Mesenchymal stem cell (in vitro differentiated cells and primary cell): Measurements from ENCODE around the gene ALKAL2.

ENCODE experiments used
- DNase-seq: peaks from one replicate; pipeline ENCODE4 v3.0.0-alpha.2; 2013
- H2AFZ ChIP-seq: one replicate; pipeline ENCODE4 v1.6.1; 2013; ENCODE audit warnings: low read depth, mild to moderate bottlenecking, control low read depth, inconsistent platforms, low read length, moderate library complexity
- H2AK5ac ChIP-seq: 2 replicates; pipeline ENCODE4 v1.6.1; 2013; ENCODE audit warnings: low read length, moderate library complexity, mild to moderate bottlenecking, inconsistent platforms; ENCODE audit not compliant: severe bottlenecking
- H2BK120ac ChIP-seq: one replicate; pipeline ENCODE4 v1.6.1; 2013; ENCODE audit warnings: low read depth, mild to moderate bottlenecking, inconsistent platforms, low read length, moderate library complexity
- H2BK12ac ChIP-seq, 2 experiments: one replicate each; pipeline ENCODE4 v1.6.1; 2013; ENCODE audit warnings: inconsistent platforms in 2 of 2, low read length in 2 of 2, mild to moderate bottlenecking in 2 of 2, moderate library complexity in 2 of 2, control low read depth in 1 of 2
- H2BK15ac ChIP-seq: one replicate; pipeline ENCODE4 v1.6.1; 2013; ENCODE audit warnings: mild to moderate bottlenecking, low read depth, inconsistent platforms; ENCODE audit not compliant: poor library complexity, severe bottlenecking
- H2BK5ac ChIP-seq: 2 replicates; pipeline ENCODE4 v1.6.1; 2013; ENCODE audit warnings: low read depth, mild to moderate bottlenecking, low read length, control low read depth, inconsistent platforms; ENCODE audit not compliant: poor library complexity, severe bottlenecking
- H3K14ac ChIP-seq, 2 experiments: one replicate each; pipeline ENCODE4 v1.6.1; 2013; ENCODE audit warnings: inconsistent platforms in 2 of 2, low read length in 2 of 2, control low read depth in 1 of 2, mild to moderate bottlenecking in 1 of 2, moderate library complexity in 1 of 2
- H3K18ac ChIP-seq, 2 experiments: one replicate each; pipeline ENCODE4 v1.6.1; 2013; ENCODE audit warnings: inconsistent platforms in 2 of 2, low read length in 2 of 2, control low read depth in 1 of 2, low read depth in 1 of 2, mild to moderate bottlenecking in 1 of 2
- H3K23ac ChIP-seq, 2 experiments: one replicate each; pipeline ENCODE4 v1.6.1; 2013; ENCODE audit warnings: inconsistent platforms in 2 of 2, low read length in 2 of 2, mild to moderate bottlenecking in 2 of 2, moderate library complexity in 2 of 2, control low read depth in 1 of 2
- H3K27ac ChIP-seq: 2 replicates; pipeline ENCODE4 v1.5.1; 2013; ENCODE audit warnings: mild to moderate bottlenecking, moderate library complexity, low read length, control low read depth, inconsistent platforms; ENCODE audit not compliant: poor library complexity, severe bottlenecking
- H3K27me3 ChIP-seq, 2 experiments: 2 replicates each; pipeline versions ENCODE4 v1.6.1 to v1.7.0; 2013; ENCODE audit warnings: low read length in 2 of 2, mild to moderate bottlenecking in 2 of 2, moderate library complexity in 2 of 2, control low read depth in 1 of 2, inconsistent platforms in 1 of 2; ENCODE audit not compliant: control insufficient read depth in 1 of 2, insufficient read depth in 1 of 2
- H3K36me3 ChIP-seq, 2 experiments: 2 replicates each; pipeline versions ENCODE4 v1.6.1 to v1.7.0; 2013; ENCODE audit warnings: low read length in 2 of 2, control low read depth in 1 of 2, inconsistent platforms in 1 of 2, low read depth in 1 of 2, mild to moderate bottlenecking in 1 of 2; ENCODE audit not compliant: insufficient read depth in 2 of 2, control insufficient read depth in 1 of 2
- H3K4ac ChIP-seq, 2 experiments: one replicate each; pipeline ENCODE4 v1.6.1; 2013; ENCODE audit warnings: inconsistent platforms in 2 of 2, low read length in 2 of 2, mild to moderate bottlenecking in 2 of 2, moderate library complexity in 2 of 2, control low read depth in 1 of 2, low read depth in 1 of 2
- H3K4me1 ChIP-seq: 2 replicates; pipeline ENCODE4 v1.6.1; 2013; ENCODE audit warnings: low read depth, low read length, control low read depth; ENCODE audit not compliant: control insufficient read depth, insufficient read depth
- H3K4me2 ChIP-seq: 2 replicates; pipeline ENCODE4 v1.6.1; 2013; ENCODE audit warnings: low read length, mild to moderate bottlenecking, inconsistent platforms; ENCODE audit not compliant: poor library complexity, severe bottlenecking
- H3K4me3 ChIP-seq, 2 experiments: 2 replicates each; pipeline versions ENCODE4 v1.5.1 to v1.7.0; 2013; ENCODE audit warnings: low read length in 2 of 2, mild to moderate bottlenecking in 2 of 2, control low read depth in 1 of 2, low read depth in 1 of 2; ENCODE audit not compliant: insufficient read depth in 1 of 2
- H3K79me1 ChIP-seq: replicated peaks from 2 replicates; pipeline ENCODE4 v1.6.1; 2013; ENCODE audit warnings: mild to moderate bottlenecking, control low read depth, low read length, inconsistent platforms; ENCODE audit not compliant: poor library complexity, severe bottlenecking
- H3K9ac ChIP-seq: 2 replicates; pipeline ENCODE4 v1.7.0; 2013; ENCODE audit warnings: mild to moderate bottlenecking, low read length, moderate library complexity
- H3K9me3 ChIP-seq: 2 replicates; pipeline ENCODE4 v1.7.0; 2013; ENCODE audit warnings: mild to moderate bottlenecking, low read length; ENCODE audit not compliant: control insufficient read depth
- H4K8ac ChIP-seq: one replicate; pipeline ENCODE4 v1.6.1; 2013; ENCODE audit warnings: inconsistent platforms, mild to moderate bottlenecking, low read length, moderate library complexity
- H4K91ac ChIP-seq: one replicate; pipeline ENCODE4 v1.6.1; 2013; ENCODE audit warnings: mild to moderate bottlenecking, low read length, inconsistent platforms
- WGBS: methylation state at CpG from one replicate; pipeline ENCODE4 v1.1.7; 2013; ENCODE audit warnings: mixed read lengths; 5-methylcytosine and 5-hydroxymethylcytosine counted together

ALKAL2 gene

DNA sequence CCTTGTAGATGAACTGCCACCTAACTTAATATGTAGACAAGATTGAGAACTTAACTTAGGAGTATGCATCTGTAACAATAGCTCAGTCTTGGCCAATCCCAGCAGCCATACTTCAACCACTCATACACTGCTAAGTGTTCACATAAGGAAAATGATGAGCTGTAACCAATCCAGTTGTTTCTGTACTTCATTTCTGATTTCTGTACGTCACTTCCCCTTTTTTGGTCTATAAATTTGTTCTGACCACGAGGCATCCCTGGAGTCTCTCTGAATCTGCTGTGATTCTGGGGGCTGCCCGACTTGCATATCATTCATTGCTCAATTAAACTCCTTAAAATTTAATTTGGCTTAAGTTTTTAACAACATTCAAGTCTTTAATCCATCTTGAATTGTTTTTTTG is 30.5 kb downstream of the ALKAL2 start:
- H3K4ac ChIP-seq, result no peak overlapping the region

DNA sequence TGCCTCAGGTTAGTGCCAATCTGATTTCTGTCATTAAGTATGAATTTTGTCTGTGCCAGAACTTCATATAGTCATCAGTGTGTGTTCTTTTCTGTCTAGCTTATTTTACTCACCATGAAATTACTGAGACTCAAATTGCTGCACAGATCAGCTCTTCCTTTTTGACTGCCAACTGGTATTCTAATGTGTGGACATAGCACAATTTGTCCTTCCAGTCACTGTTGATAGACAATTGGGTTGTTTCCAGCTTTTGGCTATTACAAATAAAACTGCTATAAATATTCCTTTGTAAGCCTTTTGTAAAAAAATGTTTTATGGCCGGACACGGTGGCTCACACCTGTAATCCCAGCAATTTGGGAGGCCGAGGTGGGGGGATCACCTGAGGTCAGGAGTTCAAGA is 31.8 kb downstream of the ALKAL2 start:
- Histone ChIP-seq H3K4me1 (no peaks in the 10 kb centered on the region), H4K91ac (no peak overlapping the region), H2BK15ac (no peak overlapping the region), H2AFZ (no peak overlapping the region), H2BK12ac (no peak overlapping the region), H3K18ac (no peak overlapping the region), H3K14ac (no peak overlapping the region), H3K9me3 (peaks cover 12% of the 10 kb centered on the region), H2AK5ac (no peak overlapping the region), H3K79me1 (peaks cover 3% of the 10 kb centered on the region), H2BK5ac (no peak overlapping the region), H2BK120ac (no peak overlapping the region), H3K27ac (no peak overlapping the region), H3K9ac (no peak overlapping the region), H3K4me2 (no peak overlapping the region), H3K23ac (no peak overlapping the region), H4K8ac (no peak overlapping the region), H3K4me3 (no peak overlapping the region), H3K4ac (no peak overlapping the region), H3K36me3 (peaks cover 5 to 32% of the 10 kb centered on the region in 2 experiments), H3K27me3 (no peaks in the 10 kb centered on the region)
- no peak for DNase-seq
- WGBS, result 100% methylated on average over 3 of the region's 3 CpGs

More for the DNA sequence above, 30.5 kb downstream of the ALKAL2 start:
- Histone ChIP-seq H2AFZ (no peak overlapping the region), H3K4me2 (no peak overlapping the region), H3K4me1 (no peaks in the 10 kb centered on the region), H2BK5ac (no peak overlapping the region), H3K4me3 (no peak overlapping the region), H3K9ac (no peak overlapping the region), H3K79me1 (peaks cover 7% of the 10 kb centered on the region), H3K14ac (no peak overlapping the region), H2BK120ac (no peak overlapping the region), H2AK5ac (no peak overlapping the region), H3K36me3 (peaks cover 3 to 19% of the 10 kb centered on the region in 2 experiments), H3K27ac (no peak overlapping the region), H3K27me3 (no peaks in the 10 kb centered on the region), H4K8ac (no peak overlapping the region), H3K18ac (no peak overlapping the region), H2BK12ac (no peak overlapping the region), H4K91ac (no peak overlapping the region), H3K23ac (no peak overlapping the region), H2BK15ac (no peak overlapping the region), H3K9me3 (peaks cover 12% of the 10 kb centered on the region)
- no peak for DNase-seq
- WGBS, result 96% methylated on average over 3 of the region's 3 CpGs

GRCh38 chr2:255195-255594 is 32.7 kb downstream of the ALKAL2 start:
- DNase-seq, result no peak
- Histone ChIP-seq H3K23ac (no peak overlapping the region), H3K4ac (no peak overlapping the region), H2AK5ac (no peak overlapping the region), H2BK15ac (no peak overlapping the region), H3K4me3 (no peak overlapping the region), H3K36me3 (peaks cover 5 to 33% of the 10 kb centered on the region in 2 experiments), H3K18ac (no peak overlapping the region), H3K9ac (no peak overlapping the region), H3K4me1 (no peaks in the 10 kb centered on the region), H2BK5ac (no peak overlapping the region), H2AFZ (no peak overlapping the region), H3K4me2 (no peak overlapping the region), H4K8ac (no peak overlapping the region), H3K14ac (no peak overlapping the region), H3K9me3 (peaks cover 12% of the 10 kb centered on the region), H3K79me1 (peaks cover under 1% of the 10 kb centered on the region), H4K91ac (no peak overlapping the region), H2BK12ac (no peak overlapping the region), H2BK120ac (no peak overlapping the region), H3K27me3 (no peaks in the 10 kb centered on the region), H3K27ac (no peak overlapping the region)
- WGBS, result 92% methylated on average over 2 of the region's 2 CpGs

DNA sequence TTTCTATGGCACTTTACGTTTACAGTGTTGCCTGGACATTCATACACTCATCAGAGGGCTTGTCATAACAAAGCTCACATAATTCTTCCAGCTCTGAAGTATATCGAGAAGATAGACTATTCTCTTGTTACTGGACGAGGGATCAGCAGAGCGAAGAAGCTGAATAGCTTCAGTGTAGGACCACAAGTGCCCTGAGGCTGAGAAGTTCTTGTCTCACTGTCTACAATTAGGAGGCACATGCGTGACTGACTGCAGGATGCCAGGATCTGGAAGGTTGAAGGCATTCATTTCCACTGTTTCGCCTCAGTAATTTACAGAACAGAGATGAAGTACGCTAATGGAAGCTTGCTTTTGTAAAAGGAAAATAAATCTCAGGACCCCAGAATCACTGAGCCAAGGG is 33.6 kb downstream of the ALKAL2 start:
- 91% methylated on average over 7 of the region's 7 CpGs for WGBS
- Histone ChIP-seq H3K9me3 (peaks cover 12% of the 10 kb centered on the region), H3K9ac (no peak overlapping the region), H2AK5ac (no peak overlapping the region), H2BK12ac (no peak overlapping the region), H3K4me2 (no peak overlapping the region), H2BK15ac (no peak overlapping the region), H3K36me3 (peaks cover 9 to 39% of the 10 kb centered on the region in 2 experiments), H3K27me3 (no peaks in the 10 kb centered on the region), H2BK5ac (no peak overlapping the region), H4K91ac (no peak overlapping the region), H2AFZ (no peak overlapping the region), H3K23ac (no peak overlapping the region), H3K79me1 (no peaks in the 10 kb centered on the region), H3K4me1 (no peaks in the 10 kb centered on the region), H3K14ac (no peak overlapping the region), H2BK120ac (no peak overlapping the region), H3K27ac (no peak overlapping the region), H4K8ac (no peak overlapping the region), H3K18ac (no peak overlapping the region), H3K4ac (no peak overlapping the region), H3K4me3 (no peak overlapping the region)
- DNase-seq, result no peak
